Calu3 (cell line): ENCODE measurements around the gene EFS. TPM values are rescaled to one million over a fixed set of nuclear protein-coding genes. Genes with fewer than 3 reads are reported as not detected.

Experiments
- BruUV-seq: library from RNA; stranded (reverse); fragments of 400-500 nt; replicated peaks from 2 replicates; lab custom pipeline; 2021; lab: Mats Ljungman, UMichigan
- CTCF ChIA-PET: fragments of 300-600 bp; sonication (Branson Sonifier 250); formaldehyde crosslinking; loops from one replicate; lab custom pipeline; 2022; ENCODE audit warnings: antibody characterized with exemption; lab: Charles Lee
- DNase-seq: peaks from one replicate; pipeline ENCODE4 v3.0.0; 2022
- H3K27ac Mint-ChIP-seq: one replicate; pipeline ENCODE4 v1.8.0; 2022; ENCODE audit warnings: mixed read lengths; ENCODE audit not compliant: unreplicated experiment
- H3K27me3 Mint-ChIP-seq: one replicate; pipeline ENCODE4 v1.8.0; 2022; ENCODE audit warnings: mixed read lengths; ENCODE audit not compliant: unreplicated experiment
- H3K36me3 Mint-ChIP-seq: one replicate; pipeline ENCODE4 v1.8.0; 2022; ENCODE audit warnings: mild to moderate bottlenecking, moderate library complexity, mixed read lengths; ENCODE audit not compliant: insufficient read depth, unreplicated experiment
- H3K4me1 Mint-ChIP-seq: one replicate; pipeline ENCODE4 v1.8.0; 2022; ENCODE audit warnings: mild to moderate bottlenecking, low read depth, mixed read lengths; ENCODE audit not compliant: unreplicated experiment
- H3K4me3 Mint-ChIP-seq: one replicate; pipeline ENCODE4 v1.8.0; 2022; ENCODE audit warnings: mild to moderate bottlenecking, low read depth, moderate library complexity, mixed read lengths; ENCODE audit not compliant: unreplicated experiment
- H3K9me3 Mint-ChIP-seq: one replicate; pipeline ENCODE4 v1.8.0; 2022; ENCODE audit warnings: low read depth, mixed read lengths; ENCODE audit not compliant: unreplicated experiment
- CTCF ChIP-seq: fragments of 200-600 bp; IDR thresholded peaks from one replicate; pipeline ENCODE4 v1.8.0; 2022; ENCODE audit warnings: antibody characterized with exemption; ENCODE audit not compliant: unreplicated experiment
- intact Hi-C: fragments of 100-400 bp; cut with micrococcal nuclease; formaldehyde crosslinking; loops from one replicate; pipeline ENCODE4 v1.10.0; 2022; ENCODE audit not compliant: unreplicated experiment
- total RNA-seq: library from RNA; stranded (reverse); gene quantifications from 2 replicates; pipeline ENCODE4 v1.2.3, GENCODE V29; 2022

Gene EFS
- total RNA-seq, 1 experiment from 2014 or later = not detected

- no peak for TF ChIP-seq CTCF
- Mint-ChIP-seq H3K4me3 (no peak overlapping the region), H3K36me3 (no peaks in the 10 kb centered on the region), H3K27ac (no peak overlapping the region), H3K27me3 (peaks cover 85% of the 10 kb centered on the region), H3K4me1 (no peaks in the 10 kb centered on the region), H3K9me3 (peaks cover under 1% of the 10 kb centered on the region)
- intact Hi-C loops = no loop called here
- CTCF ChIA-PET = no interaction called here
- no peak for DNase-seq
- BruUV-seq = no TSS peak
Measured at GRCh38 chr14:23345987-23346692, 18.8 kb downstream of the EFS start.

GRCh38 chr14:23344481-23344880, 20.5 kb downstream of the EFS start:
- CTCF ChIA-PET = no interaction called here
- Mint-ChIP-seq H3K27me3 (peaks cover 68% of the 10 kb centered on the region), H3K36me3 (no peaks in the 10 kb centered on the region), H3K4me3 (no peak overlapping the region), H3K9me3 (no peaks in the 10 kb centered on the region), H3K27ac (no peak overlapping the region), H3K4me1 (no peaks in the 10 kb centered on the region)
- DNase-seq = no peak
- no peak for TF ChIP-seq CTCF
- no TSS peak for BruUV-seq
- intact Hi-C loops = no loop called here

- Mint-ChIP-seq H3K27ac (no peak overlapping the region), H3K36me3 (no peaks in the 10 kb centered on the region), H3K27me3 (peaks cover 36% of the 10 kb centered on the region), H3K4me1 (no peaks in the 10 kb centered on the region), H3K9me3 (no peaks in the 10 kb centered on the region), H3K4me3 (no peak overlapping the region)
- TF ChIP-seq CTCF = no peak
- no TSS peak for BruUV-seq
- CTCF ChIA-PET = no interaction called here
- intact Hi-C loops = no loop called here
- DNase-seq = no peak
Measured at GRCh38 chr14:23339506-23340268, 25.3 kb downstream of the EFS start.

- no peak for DNase-seq
- H3K27me3 Mint-ChIP-seq = peaks cover 15% of the 10 kb centered on the region
- TF ChIP-seq CTCF = no peak
- intact Hi-C loops = no loop called here
- H3K4me1 Mint-ChIP-seq = no peaks in the 10 kb centered on the region
- no peak overlapping the region for H3K4me3 Mint-ChIP-seq
- H3K36me3 Mint-ChIP-seq = no peaks in the 10 kb centered on the region
- H3K9me3 Mint-ChIP-seq = no peaks in the 10 kb centered on the region
- CTCF ChIA-PET = no interaction called here
- no TSS peak for BruUV-seq
- no peak overlapping the region for H3K27ac Mint-ChIP-seq
Measured at GRCh38 chr14:23335623-23336022, 29.3 kb downstream of the EFS start.
